ENCODE results near the gene CCDC106.

The CCDC106 gene

DNA sequence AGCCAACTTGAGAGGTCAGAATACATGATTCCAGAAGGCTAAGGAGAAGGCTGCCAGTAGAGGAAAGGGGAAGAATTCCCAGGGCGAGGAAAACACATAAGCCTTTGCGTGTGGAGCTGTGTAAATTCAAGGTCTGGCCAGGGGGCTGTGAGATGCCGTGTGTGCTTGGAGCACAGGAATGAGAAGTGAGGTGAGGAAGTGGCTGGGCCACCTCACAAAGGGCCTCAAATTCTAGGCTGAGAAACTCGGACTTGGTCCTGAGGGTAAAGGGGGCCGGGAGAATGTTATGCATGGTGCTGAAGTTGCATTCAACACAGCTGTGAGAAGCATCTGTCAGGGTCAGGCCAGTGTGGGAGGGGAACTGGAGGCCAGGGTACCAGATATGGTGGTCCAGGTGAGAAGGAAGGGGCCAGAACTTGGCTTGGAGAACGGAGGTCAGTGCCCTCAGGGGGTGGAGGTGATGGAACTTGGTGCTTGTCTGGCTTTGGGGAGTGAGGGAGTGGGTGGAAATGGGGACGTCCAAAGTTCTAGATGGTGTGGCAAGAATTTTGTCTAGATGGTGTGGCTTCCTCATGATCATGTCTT, 12.1 kb upstream of the CCDC106 start:
- DNase-seq (ENCODE audit: low spot score), result no peak

DNA sequence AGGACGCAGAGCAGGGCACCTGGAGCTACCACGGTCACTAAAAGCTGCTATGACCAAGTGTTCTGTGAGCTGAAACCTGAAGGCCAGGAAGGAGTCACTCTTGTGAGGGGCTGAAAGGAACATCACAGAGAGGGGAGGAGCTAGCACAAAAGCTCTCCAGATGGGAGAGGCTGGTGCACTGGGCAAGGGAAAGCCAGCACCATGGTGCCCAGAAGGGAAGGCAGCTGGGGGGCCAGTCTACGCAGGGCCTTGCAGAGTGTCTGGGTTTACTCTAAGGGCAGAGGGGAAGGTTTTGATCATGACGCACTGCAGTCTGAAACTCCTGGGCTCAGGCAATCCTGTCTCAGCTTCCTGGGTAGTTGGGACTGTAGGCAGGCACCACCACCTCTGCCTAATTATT, 11.3 kb upstream of the CCDC106 start:
- no peak for DNase-seq (ENCODE audit: low spot score)

- no peak for DNase-seq (ENCODE audit: low spot score)
Observed at GRCh38 chr19:55637534-55637933, 10.5 kb upstream of the CCDC106 start.

DNA sequence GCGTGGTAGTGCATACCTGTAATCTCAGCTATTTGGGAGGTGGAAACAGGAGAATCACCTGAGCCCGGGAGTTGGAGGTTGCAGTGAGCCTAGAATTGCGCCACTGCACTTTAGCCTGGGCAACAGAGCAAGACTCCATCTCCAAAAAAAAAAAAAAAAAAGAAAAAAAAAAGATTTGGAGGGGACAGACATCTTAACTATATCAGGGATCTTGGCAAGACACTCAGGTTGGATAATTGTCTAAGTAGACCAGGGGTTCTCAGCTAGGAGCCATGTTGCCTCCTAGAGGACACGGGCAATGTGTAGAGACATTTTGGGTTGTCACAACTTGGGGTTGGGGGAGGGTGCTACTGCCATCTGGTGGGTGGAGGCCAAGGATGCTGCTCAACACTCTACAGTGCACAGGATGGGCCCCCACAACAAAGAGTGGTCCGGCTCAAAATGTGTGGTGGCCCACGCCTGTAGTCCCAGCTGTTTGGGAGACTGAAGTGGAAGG, 9.1 kb upstream of the CCDC106 start:
- DNase-seq (ENCODE audit: low spot score), result no peak

GRCh38 chr19:55640043-55640576, 7.9 kb upstream of the CCDC106 start:
- peak; percentile 82 for DNase-seq (ENCODE audit: low spot score)

DNA sequence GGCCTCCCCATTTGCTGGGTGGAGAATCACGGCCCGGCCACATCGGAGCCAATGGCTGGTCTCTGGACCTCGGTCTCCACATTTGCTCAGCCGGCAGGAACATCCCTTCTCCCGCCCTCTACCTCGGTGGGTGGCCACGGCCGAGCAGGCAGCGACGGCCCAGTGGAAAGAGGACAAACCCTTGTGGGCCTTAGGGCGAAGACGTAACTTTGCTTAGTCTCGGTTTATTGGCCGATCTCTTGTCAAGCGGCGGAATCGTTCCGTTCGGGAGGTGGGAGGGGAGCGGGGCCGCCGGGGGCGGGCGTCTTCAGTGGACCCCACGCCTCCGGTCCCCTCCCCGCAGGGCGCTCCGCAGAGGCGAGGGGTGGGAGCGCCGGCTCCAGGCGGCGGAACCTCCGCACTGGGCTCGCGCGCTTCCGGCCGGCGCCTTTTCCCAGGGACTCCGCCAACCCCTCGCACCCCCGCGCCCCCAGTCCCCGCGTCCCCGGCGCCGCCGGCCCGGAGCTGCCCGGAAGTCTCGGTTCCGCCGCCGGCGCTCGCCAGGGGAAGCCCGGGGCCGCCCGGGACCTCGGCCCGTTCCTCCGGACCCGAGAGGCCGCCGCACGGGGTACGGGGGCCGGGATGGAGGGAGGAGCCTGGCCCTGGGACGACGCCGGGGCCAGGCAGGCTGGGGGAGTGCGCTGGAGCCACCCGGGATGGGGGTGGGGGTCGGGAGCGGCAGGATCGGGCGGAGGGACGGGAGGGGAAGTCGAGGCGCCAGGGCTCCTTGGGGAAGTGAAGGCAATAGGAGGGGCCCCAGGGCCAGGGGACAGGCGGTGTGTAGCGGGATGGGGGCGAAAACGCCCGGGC, 7.2 kb upstream of the CCDC106 start, which contains the start of gene ZNF580:
ZNF580 (plus strand) TSS at position 426 of the 849 bp plus-strand sequence. CDS start 1,507 bp downstream, outside the sequence.
- no peak for DNase-seq (ENCODE audit: low spot score)

- no peak for DNase-seq (ENCODE audit: low spot score)
Observed at GRCh38 chr19:55641426-55642152, 6.4 kb upstream of the CCDC106 start.

- no peak for DNase-seq (ENCODE audit: low spot score)
Observed at GRCh38 chr19:55642153-55643002, 5.6 kb upstream of the CCDC106 start.

GRCh38 chr19:55643003-55643886, 4.8 kb upstream of the CCDC106 start, which contains the start of gene ZNF581:
ZNF581 (plus strand) TSS chr19:55643649; CDS start chr19:55644572, 923 bp downstream.
- DNase-seq (ENCODE audit: low spot score), result peak; percentile 72

- no peak for DNase-seq (ENCODE audit: low spot score)
Observed at GRCh38 chr19:55643887-55644176, 4.2 kb upstream of the CCDC106 start.

DNA sequence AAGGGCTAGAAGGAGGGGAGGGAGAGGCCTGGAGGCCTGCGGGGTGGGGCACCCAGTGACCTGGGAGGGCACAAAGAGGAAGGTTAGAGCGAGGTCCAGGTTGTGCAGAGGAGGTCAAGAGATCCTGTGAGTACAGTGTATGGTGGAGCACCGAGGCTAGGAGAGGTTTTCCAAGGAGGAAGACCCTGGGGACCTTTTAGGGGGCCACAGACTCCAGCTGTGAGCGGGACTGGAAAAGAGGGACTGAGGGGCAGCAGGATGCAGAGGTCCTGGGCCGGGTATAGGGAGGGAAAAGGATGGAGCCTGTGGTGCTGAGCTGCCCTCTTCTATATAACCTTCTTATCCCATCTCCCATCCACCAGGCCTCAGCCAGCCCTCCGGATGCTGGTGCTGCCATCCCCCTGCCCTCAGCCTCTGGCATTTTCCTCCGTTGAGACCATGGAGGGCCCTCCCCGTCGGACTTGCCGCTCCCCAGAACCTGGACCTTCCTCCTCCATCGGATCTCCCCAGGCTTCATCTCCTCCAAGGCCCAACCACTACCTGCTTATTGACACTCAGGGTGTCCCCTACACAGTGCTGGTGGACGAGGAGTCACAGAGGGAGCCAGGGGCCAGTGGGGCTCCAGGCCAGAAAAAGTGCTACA, 3.7 kb upstream of the CCDC106 start:
- DNase-seq (ENCODE audit: low spot score), result no peak

DNA sequence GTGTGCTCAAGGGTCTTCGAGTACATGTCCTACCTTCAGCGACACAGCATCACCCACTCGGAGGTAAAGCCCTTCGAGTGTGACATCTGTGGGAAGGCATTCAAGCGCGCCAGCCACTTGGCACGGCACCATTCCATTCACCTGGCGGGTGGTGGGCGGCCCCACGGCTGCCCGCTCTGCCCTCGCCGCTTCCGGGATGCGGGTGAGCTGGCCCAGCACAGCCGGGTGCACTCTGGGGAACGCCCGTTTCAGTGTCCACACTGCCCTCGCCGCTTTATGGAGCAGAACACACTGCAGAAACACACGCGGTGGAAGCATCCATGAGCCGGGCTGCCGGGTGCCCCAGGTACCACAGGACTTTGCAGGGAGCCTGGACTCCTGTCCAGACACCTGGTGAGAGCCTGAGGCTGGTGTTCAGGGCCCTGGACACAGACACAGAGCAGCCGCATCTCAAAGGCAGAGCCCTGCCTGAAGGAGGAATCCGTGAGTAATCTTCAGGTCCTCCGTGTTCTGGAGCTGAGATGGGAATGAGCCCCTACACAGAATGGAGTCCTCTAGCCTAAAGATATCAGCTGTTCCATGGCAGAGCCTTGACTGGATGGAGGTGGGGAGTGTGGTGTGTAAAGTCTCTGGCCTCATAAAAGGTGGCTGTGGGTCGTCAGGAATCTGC, 3.0 kb upstream of the CCDC106 start:
- no peak for DNase-seq (ENCODE audit: low spot score)

DNA sequence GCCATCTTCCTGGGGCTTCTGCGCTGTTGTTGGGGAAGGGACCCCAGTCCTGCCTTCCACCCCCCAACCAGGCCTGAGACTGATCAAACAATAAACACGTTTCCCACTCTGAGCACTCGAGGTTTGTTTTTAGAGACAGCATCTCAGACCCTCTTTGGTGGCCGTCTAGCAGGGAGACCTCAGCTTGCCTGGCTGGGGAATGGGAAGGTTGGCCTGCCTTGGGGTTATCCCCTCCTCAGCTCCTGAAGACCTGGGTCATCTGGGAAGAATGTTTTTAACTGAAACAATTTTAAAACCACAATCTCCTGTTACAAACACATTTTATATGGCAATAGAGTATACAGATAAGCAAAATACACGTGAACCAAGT, 2.5 kb upstream of the CCDC106 start:
- DNase-seq (ENCODE audit: low spot score), result no peak

GRCh38 chr19:55646889-55647731, 902 bp upstream of the CCDC106 start:
- DNase-seq (ENCODE audit: low spot score), result no peak

- DNase-seq (ENCODE audit: low spot score), result no peak
Observed at GRCh38 chr19:55648585-55649267, 714 bp downstream of the CCDC106 start.

DNA sequence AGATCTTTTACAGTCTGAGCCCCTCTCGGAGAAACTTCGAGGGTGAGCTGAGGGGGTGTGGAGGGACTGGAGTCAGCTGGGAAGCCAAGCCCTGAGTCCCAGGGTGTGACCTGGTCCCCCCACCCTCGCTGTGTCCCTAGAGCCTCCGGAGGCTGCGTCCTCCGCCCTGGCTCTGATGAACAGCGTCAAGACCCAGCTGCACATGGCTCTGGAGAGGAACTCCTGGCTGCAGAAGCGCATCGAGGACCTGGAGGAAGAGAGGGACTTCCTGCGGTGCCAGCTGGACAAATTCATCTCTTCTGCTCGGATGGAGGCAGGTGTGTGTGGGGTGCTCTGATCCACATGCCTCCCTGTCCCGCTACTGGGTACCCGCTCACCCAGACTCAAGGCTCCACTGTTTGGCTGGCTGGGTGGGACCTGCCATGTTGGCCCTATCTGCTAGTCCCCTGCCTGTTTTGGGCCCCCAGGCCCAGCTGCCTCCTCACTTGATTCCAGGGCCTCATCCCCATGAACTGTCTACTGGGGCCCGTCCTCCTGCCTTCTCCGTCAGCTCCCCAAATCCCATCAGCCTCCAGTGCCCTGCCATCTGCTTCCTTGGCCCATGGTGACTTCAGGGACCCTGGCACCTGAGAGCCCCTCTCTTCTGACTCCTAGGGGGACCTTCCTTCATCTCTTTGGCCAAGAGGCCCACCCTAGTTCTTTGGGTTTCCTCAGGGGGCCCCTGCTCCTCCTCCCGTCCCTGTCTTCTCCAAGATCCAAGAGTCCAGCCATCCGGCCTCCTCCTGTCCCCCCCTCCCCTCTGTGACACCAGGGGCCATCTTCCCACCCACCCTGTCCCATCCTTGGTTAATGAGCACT, 1.5 kb downstream of the CCDC106 start:
- DNase-seq (ENCODE audit: low spot score), result no peak

DNA sequence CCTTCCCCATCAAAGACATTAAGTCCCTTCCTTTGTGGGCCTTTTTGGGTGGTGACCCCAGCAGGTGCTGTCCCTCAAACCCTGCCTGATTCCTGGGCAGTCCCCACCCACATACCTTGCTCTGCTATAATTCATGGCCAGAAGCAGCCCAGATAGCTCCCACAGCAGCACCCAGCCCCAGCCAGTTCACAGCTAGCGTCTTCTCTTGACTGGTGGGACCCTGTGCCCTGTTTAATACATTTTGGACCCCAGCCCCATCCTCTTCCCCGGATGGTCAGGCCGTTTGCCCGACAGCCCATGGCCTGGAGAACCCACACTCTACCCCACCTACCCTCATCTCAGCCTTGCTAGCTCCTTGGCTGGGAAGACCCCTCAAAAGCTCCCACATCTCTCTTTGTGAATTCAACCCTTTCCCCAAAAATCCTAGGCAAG, 2.1 kb downstream of the CCDC106 start:
- no peak for DNase-seq (ENCODE audit: low spot score)
